ENCODE results near the gene TUBA3C.

- TF ChIP-seq POLR2A (IDR thresholded peaks at IDR 0.05; ENCODE audit: extremely low read depth, insufficient read length) (no peak), CTCF (IDR thresholded peaks at IDR 0.05; ENCODE audit: low read depth, low read length) (no peak), MYC (IDR thresholded peaks at IDR 0.05; ENCODE audit: low read depth, low read length) (no peak), MAX (IDR thresholded peaks at IDR 0.05; ENCODE audit: low read depth, low read length) (no peak)
Observed at GRCh38 chr13:19152403-19152802, 29.2 kb downstream of the TUBA3C start.
